Activated T-cell treated with anti-CD3 and anti-CD28 coated beads, Interleukin-2, amount 50 U/mL, for 4 hours (primary cell): ENCODE data around the gene ARL4D. TPM values are rescaled to one million over a fixed set of nuclear protein-coding genes. Genes with fewer than 3 reads are reported as not detected.
"Not testable (repeated sequence)": the region's sequence is repeated elsewhere in the genome, so short reads cannot be mapped to it uniquely, and the experiment has no call there.

Experiments used
- ATAC-seq, 2 donors: fragments of 200-7000 bp; cut with Tn5 transposase; one replicate each; pipeline ENCODE4 v1.10.0; 2021
- DNase-seq: peaks from one replicate; pipeline ENCODE4 v3.0.0-alpha.2; 2020
- H3K27me3 Mint-ChIP-seq: one replicate; pipeline ENCODE4 v1.8.0; 2021; ENCODE audit warnings: low read depth, mixed read lengths
- H3K36me3 Mint-ChIP-seq: one replicate; pipeline ENCODE4 v1.8.0; 2022; ENCODE audit warnings: mixed read lengths; ENCODE audit not compliant: insufficient read depth
- H3K4me1 Mint-ChIP-seq: one replicate; pipeline ENCODE4 v1.8.0; 2021; ENCODE audit warnings: low read depth, mixed read lengths
- H3K4me3 Mint-ChIP-seq: one replicate; pipeline ENCODE4 v1.8.0; 2021; ENCODE audit warnings: mild to moderate bottlenecking, moderate library complexity, mixed read lengths
- H3K9me3 Mint-ChIP-seq: one replicate; pipeline ENCODE4 v1.8.0; 2021; ENCODE audit warnings: mixed read lengths
- total RNA-seq, 3 donors: library from RNA; stranded (reverse); gene quantifications; one replicate each; pipeline ENCODE4 v1.2.1, GENCODE V29; 2021

The ARL4D gene
- total RNA-seq, 3 donors from 2014 or later, result 1.7 to 2.6 (median 1.8) TPM

GRCh38 chr17:43416998-43417890 is 18.5 kb downstream of the ARL4D start:
- no peak for ATAC-seq
- DNase-seq, result no peak
- H3K36me3 Mint-ChIP-seq, result no peaks in the 10 kb centered on the region
- H3K9me3 Mint-ChIP-seq, result no peaks in the 10 kb centered on the region
- H3K4me1 Mint-ChIP-seq, result no peaks in the 10 kb centered on the region
- no peak overlapping the region for H3K4me3 Mint-ChIP-seq
- H3K27me3 Mint-ChIP-seq, result peaks cover 20% of the 10 kb centered on the region

GRCh38 chr17:43418441-43419374 is 19.9 kb downstream of the ARL4D start:
- ATAC-seq (peak; percentile 53 to 56), DNase-seq (no peak)
- H3K4me1 Mint-ChIP-seq, result no peaks in the 10 kb centered on the region
- no peak overlapping the region for H3K4me3 Mint-ChIP-seq
- no peaks in the 10 kb centered on the region for H3K36me3 Mint-ChIP-seq
- peaks cover 19% of the 10 kb centered on the region for H3K27me3 Mint-ChIP-seq
- H3K9me3 Mint-ChIP-seq, result no peaks in the 10 kb centered on the region

GRCh38 chr17:43419375-43419882 is 20.6 kb downstream of the ARL4D start:
- H3K4me1 Mint-ChIP-seq, H3K9me3 Mint-ChIP-seq, ATAC-seq, H3K4me3 Mint-ChIP-seq, H3K36me3 Mint-ChIP-seq, DNase-seq: not testable (repeated sequence)
- peaks cover 19% of the 10 kb centered on the region for H3K27me3 Mint-ChIP-seq

- no peaks in the 10 kb centered on the region for H3K9me3 Mint-ChIP-seq
- DNase-seq (no peak), ATAC-seq (no peak)
- no peak overlapping the region for H3K4me3 Mint-ChIP-seq
- peaks cover 7% of the 10 kb centered on the region for H3K27me3 Mint-ChIP-seq
- no peaks in the 10 kb centered on the region for H3K4me1 Mint-ChIP-seq
- no peaks in the 10 kb centered on the region for H3K36me3 Mint-ChIP-seq
Measured at GRCh38 chr17:43423777-43424455, 25.1 kb downstream of the ARL4D start.

GRCh38 chr17:43427362-43428043 is 28.7 kb downstream of the ARL4D start:
- H3K27me3 Mint-ChIP-seq, result peaks cover 16% of the 10 kb centered on the region
- no peak for ATAC-seq

GRCh38 chr17:43428524-43428923 is 29.7 kb downstream of the ARL4D start:
- Mint-ChIP-seq H3K9me3 (no peaks in the 10 kb centered on the region), H3K27me3 (peaks cover 16% of the 10 kb centered on the region), H3K36me3 (no peaks in the 10 kb centered on the region), H3K4me3 (no peak overlapping the region), H3K4me1 (no peaks in the 10 kb centered on the region)
- ATAC-seq (no peak), DNase-seq (no peak)

More at GRCh38 chr17:43427362-43428043, 28.7 kb downstream of the ARL4D start:
- no peak for DNase-seq
- Mint-ChIP-seq H3K4me3 (no peak overlapping the region), H3K9me3 (no peaks in the 10 kb centered on the region), H3K36me3 (no peaks in the 10 kb centered on the region), H3K4me1 (no peaks in the 10 kb centered on the region)

GRCh38 chr17:43430936-43431713 is 32.3 kb downstream of the ARL4D start:
- no peaks in the 10 kb centered on the region for H3K36me3 Mint-ChIP-seq
- no peaks in the 10 kb centered on the region for H3K9me3 Mint-ChIP-seq
- H3K4me3 Mint-ChIP-seq, result no peak overlapping the region
- DNase-seq (no peak), ATAC-seq (no peak)
- H3K27me3 Mint-ChIP-seq, result peaks cover 32% of the 10 kb centered on the region
- H3K4me1 Mint-ChIP-seq, result no peaks in the 10 kb centered on the region

- peaks cover 32% of the 10 kb centered on the region for H3K27me3 Mint-ChIP-seq
- no peaks in the 10 kb centered on the region for H3K9me3 Mint-ChIP-seq
- H3K4me1 Mint-ChIP-seq, result no peaks in the 10 kb centered on the region
- ATAC-seq (no peak), DNase-seq (no peak)
- no peak overlapping the region for H3K4me3 Mint-ChIP-seq
- H3K36me3 Mint-ChIP-seq, result no peaks in the 10 kb centered on the region
Measured at GRCh38 chr17:43431714-43432523, 33.1 kb downstream of the ARL4D start.

- Mint-ChIP-seq H3K36me3 (no peaks in the 10 kb centered on the region), H3K9me3 (no peaks in the 10 kb centered on the region), H3K27me3 (peaks cover 34% of the 10 kb centered on the region), H3K4me3 (no peak overlapping the region), H3K4me1 (no peaks in the 10 kb centered on the region)
- no peak for DNase-seq
- no peak for ATAC-seq
Measured at GRCh38 chr17:43434902-43435319, 36.1 kb downstream of the ARL4D start.

- Mint-ChIP-seq H3K4me1 (no peaks in the 10 kb centered on the region), H3K36me3 (no peaks in the 10 kb centered on the region)
- no peak for ATAC-seq
Measured at GRCh38 chr17:43437756-43438155, 39.0 kb downstream of the ARL4D start.

GRCh38 chr17:43438626-43439025 is 39.8 kb downstream of the ARL4D start:
- Mint-ChIP-seq H3K36me3 (no peaks in the 10 kb centered on the region), H3K4me3 (no peak overlapping the region), H3K9me3 (no peaks in the 10 kb centered on the region), H3K4me1 (no peaks in the 10 kb centered on the region), H3K27me3 (peaks cover 25% of the 10 kb centered on the region)
- ATAC-seq (no peak), DNase-seq (no peak)

More at GRCh38 chr17:43437756-43438155, 39.0 kb downstream of the ARL4D start:
- DNase-seq, result no peak
- H3K27me3 Mint-ChIP-seq, result peaks cover 26% of the 10 kb centered on the region
- no peaks in the 10 kb centered on the region for H3K9me3 Mint-ChIP-seq
- no peak overlapping the region for H3K4me3 Mint-ChIP-seq

- H3K4me1 Mint-ChIP-seq, result no peaks in the 10 kb centered on the region
- H3K4me3 Mint-ChIP-seq, result no peak overlapping the region
- no peaks in the 10 kb centered on the region for H3K9me3 Mint-ChIP-seq
- H3K36me3 Mint-ChIP-seq, result no peaks in the 10 kb centered on the region
- peaks cover 23% of the 10 kb centered on the region for H3K27me3 Mint-ChIP-seq
- DNase-seq (no peak), ATAC-seq (no peak)
Measured at GRCh38 chr17:43439041-43439440, 40.2 kb downstream of the ARL4D start.
